A673 (cell line): Measurements from ENCODE around the gene DENND1A.

Source experiments
- EZH2 ChIP-seq: fragments of 200-600 bp; sonication (generic); IDR thresholded peaks from 2 replicates; pipeline ENCODE4 v1.6.1; 2017; ENCODE audit warnings: borderline replicate concordance, low read depth, mild to moderate bottlenecking, mixed read lengths, antibody characterized with exemption, low read length; ENCODE audit not compliant: poor library complexity, severe bottlenecking
- TF ChIP-seq, protein P1 (sequence below): fragments of 300-800, 200-600 bp; sonication (generic); conservative IDR thresholded peaks from 2 replicates; pipeline ENCODE4 v1.5.1; 2017; ENCODE audit warnings: low read depth, mild to moderate bottlenecking, antibody characterized with exemption, low read length, moderate library complexity, mixed read lengths

DNA sequence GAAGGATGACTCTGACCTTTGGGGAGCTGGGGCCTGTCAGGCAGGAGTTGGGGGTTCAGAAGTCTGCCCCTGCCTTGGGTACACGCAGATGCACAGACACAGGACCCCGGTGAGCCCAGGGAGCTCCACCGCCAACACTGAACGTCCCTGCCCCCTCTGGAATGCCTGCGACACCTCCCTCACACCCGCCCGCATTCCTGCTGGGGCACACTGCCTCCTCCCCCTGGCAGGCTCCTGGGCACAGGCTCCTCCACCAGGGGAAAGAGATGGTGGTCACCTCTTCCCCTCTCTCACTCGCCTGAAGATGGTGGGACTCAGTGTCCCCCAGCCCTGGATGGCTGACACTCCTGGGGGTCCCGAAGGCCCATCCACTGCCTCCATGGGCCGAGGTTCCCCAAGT lies 561.9 kb downstream of the DENND1A start:
- TF ChIP-seq, protein P1, sequence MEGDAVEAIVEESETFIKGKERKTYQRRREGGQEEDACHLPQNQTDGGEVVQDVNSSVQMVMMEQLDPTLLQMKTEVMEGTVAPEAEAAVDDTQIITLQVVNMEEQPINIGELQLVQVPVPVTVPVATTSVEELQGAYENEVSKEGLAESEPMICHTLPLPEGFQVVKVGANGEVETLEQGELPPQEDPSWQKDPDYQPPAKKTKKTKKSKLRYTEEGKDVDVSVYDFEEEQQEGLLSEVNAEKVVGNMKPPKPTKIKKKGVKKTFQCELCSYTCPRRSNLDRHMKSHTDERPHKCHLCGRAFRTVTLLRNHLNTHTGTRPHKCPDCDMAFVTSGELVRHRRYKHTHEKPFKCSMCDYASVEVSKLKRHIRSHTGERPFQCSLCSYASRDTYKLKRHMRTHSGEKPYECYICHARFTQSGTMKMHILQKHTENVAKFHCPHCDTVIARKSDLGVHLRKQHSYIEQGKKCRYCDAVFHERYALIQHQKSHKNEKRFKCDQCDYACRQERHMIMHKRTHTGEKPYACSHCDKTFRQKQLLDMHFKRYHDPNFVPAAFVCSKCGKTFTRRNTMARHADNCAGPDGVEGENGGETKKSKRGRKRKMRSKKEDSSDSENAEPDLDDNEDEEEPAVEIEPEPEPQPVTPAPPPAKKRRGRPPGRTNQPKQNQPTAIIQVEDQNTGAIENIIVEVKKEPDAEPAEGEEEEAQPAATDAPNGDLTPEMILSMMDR = no peak
- no peak for TF ChIP-seq EZH2
